Fibroblast of lung (primary cell): Measurements from ENCODE around the gene FLNA. TPM values are rescaled to one million over a fixed set of nuclear protein-coding genes. Genes with fewer than 3 reads are reported as not detected.

Experiments
- DNase-seq, 2 donors: peaks; one replicate each; pipeline versions ENCODE4 v3.0.0 to v3.0.0-alpha.2; 2010; ENCODE audit warnings: low read depth in 2 of 2
- H2AFZ ChIP-seq: 2 replicates; pipeline ENCODE4 v1.5.1; 2012; ENCODE audit warnings: low read length, control low read depth, inconsistent platforms
- H3K27ac ChIP-seq: 2 replicates; pipeline ENCODE4 v1.5.1; 2011; ENCODE audit warnings: low read length, control low read depth; ENCODE audit not compliant: insufficient read depth
- H3K27me3 ChIP-seq: 2 replicates; pipeline ENCODE4 v1.5.1; 2011; ENCODE audit warnings: mild to moderate bottlenecking, low read length; ENCODE audit not compliant: control insufficient read depth, insufficient read depth
- H3K36me3 ChIP-seq: 2 replicates; pipeline ENCODE4 v1.5.1; 2011; ENCODE audit warnings: low read length; ENCODE audit not compliant: control insufficient read depth, insufficient read depth
- H3K4me1 ChIP-seq: 2 replicates; pipeline ENCODE4 v1.5.1; 2011; ENCODE audit warnings: low read length; ENCODE audit not compliant: control insufficient read depth, insufficient read depth; ENCODE audit errors: extremely low read depth
- H3K4me2 ChIP-seq: 2 replicates; pipeline ENCODE4 v1.5.1; 2011; ENCODE audit warnings: low read length, control low read depth; ENCODE audit not compliant: insufficient read depth; ENCODE audit errors: extremely low read depth
- H3K4me3 ChIP-seq, 4 experiments: fragments of 200-600 bp in 1 of 4; sonication (generic) in 1 of 4; replicated peaks in 1 of 4; 2 replicates each; pipeline ENCODE4 v1.5.1; 2011 to 2016; ENCODE audit warnings: low read length in 4 of 4, low read depth in 3 of 4, mild to moderate bottlenecking in 3 of 4, control low read depth in 2 of 4, inconsistent platforms in 1 of 4, mixed read lengths in 1 of 4; ENCODE audit not compliant: insufficient read depth in 1 of 4; ENCODE audit errors: control extremely low read depth in 1 of 4
- H3K79me2 ChIP-seq: 2 replicates; pipeline ENCODE4 v1.5.1; 2012; ENCODE audit warnings: mild to moderate bottlenecking, low read length, inconsistent platforms; ENCODE audit not compliant: control insufficient read depth, insufficient read depth
- H3K9ac ChIP-seq: 2 replicates; pipeline ENCODE4 v1.5.1; 2011; ENCODE audit warnings: mild to moderate bottlenecking, low read length, control low read depth; ENCODE audit not compliant: insufficient read depth
- H3K9me3 ChIP-seq: 2 replicates; pipeline ENCODE4 v1.5.1; 2012; ENCODE audit warnings: low read depth, low read length; ENCODE audit not compliant: control insufficient read depth, insufficient read depth
- H4K20me1 ChIP-seq: 2 replicates; pipeline ENCODE4 v1.5.1; 2011; ENCODE audit warnings: low read length; ENCODE audit not compliant: control insufficient read depth, insufficient read depth; ENCODE audit errors: extremely low read depth
- EZH2 ChIP-seq: IDR thresholded peaks from 2 replicates; pipeline ENCODE4 v1.5.1; 2012; ENCODE audit warnings: low read length, control low read depth, mild to moderate bottlenecking; ENCODE audit errors: missing control alignments
- polyA plus RNA-seq, 2 donors: library from polyadenylated mRNA; depleted of rRNA in 1 of 2; stranded (reverse) in 1 of 2; unstranded in 1 of 2; fragments of >200 nt; gene quantifications; 2 replicates each; pipeline ENCODE4 v1.2.1, GENCODE V29; 2011 to 2012; ENCODE audit warnings: missing spikeins in 1 of 2
- total RNA-seq: library from RNA; depleted of rRNA; stranded (reverse); fragments of >200 nt; gene quantifications from 2 replicates; pipeline ENCODE4 v1.2.1, GENCODE V29; 2014
- TF ChIP-seq, protein P1 (sequence below), 2 donors: IDR thresholded peaks in 1 of 2; conservative IDR thresholded peaks in 1 of 2; 1 replicate in 1 of 2; 2 replicates in 1 of 2; pipeline ENCODE4 v1.5.1; 2011 to 2012; ENCODE audit warnings: low read length in 2 of 2, control low read depth in 1 of 2, inconsistent platforms in 1 of 2, low read depth in 1 of 2, mild to moderate bottlenecking in 1 of 2

Gene FLNA
- total and polyA plus RNA-seq, 2 donors (not counting 1 experiment from before 2014, with no cell fraction given), result 799 to 2,728 TPM

DNA sequence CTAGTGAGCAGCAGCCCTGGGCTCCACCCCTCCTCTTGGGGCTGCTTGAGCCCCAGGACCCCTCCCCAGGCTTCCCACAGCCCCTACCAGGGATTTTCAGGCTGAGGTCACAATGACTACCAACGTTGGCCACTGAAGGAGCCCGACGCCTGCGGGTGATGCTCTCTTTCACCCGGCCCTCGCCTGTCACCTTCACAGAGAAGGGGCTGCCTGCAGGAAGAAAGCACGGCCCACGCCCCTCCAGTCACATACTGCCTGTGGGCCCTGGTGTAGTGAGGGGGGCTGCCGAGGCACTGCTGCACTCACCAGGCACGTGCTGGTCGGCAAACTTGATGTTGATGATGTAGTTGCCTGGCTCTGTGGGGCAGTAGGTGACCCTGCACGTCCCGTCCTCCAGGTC lies 22.0 kb downstream of the FLNA start:
- no peaks in the 10 kb centered on the region for H4K20me1 ChIP-seq
- TF ChIP-seq EZH2, result no peak
- TF ChIP-seq, protein P1, sequence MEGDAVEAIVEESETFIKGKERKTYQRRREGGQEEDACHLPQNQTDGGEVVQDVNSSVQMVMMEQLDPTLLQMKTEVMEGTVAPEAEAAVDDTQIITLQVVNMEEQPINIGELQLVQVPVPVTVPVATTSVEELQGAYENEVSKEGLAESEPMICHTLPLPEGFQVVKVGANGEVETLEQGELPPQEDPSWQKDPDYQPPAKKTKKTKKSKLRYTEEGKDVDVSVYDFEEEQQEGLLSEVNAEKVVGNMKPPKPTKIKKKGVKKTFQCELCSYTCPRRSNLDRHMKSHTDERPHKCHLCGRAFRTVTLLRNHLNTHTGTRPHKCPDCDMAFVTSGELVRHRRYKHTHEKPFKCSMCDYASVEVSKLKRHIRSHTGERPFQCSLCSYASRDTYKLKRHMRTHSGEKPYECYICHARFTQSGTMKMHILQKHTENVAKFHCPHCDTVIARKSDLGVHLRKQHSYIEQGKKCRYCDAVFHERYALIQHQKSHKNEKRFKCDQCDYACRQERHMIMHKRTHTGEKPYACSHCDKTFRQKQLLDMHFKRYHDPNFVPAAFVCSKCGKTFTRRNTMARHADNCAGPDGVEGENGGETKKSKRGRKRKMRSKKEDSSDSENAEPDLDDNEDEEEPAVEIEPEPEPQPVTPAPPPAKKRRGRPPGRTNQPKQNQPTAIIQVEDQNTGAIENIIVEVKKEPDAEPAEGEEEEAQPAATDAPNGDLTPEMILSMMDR (conservative IDR thresholded peaks at IDR 0.05 in 1 of 2, IDR thresholded peaks at IDR 0.05 in 1 of 2; ENCODE audit: low read depth in 1 of 2, low read length in 2 of 2), result no peak
- no peaks in the 10 kb centered on the region for H3K27me3 ChIP-seq
- peaks cover 26% of the 10 kb centered on the region for H3K79me2 ChIP-seq
- H3K4me3 ChIP-seq, result no peak overlapping the region
- no peaks in the 10 kb centered on the region for H3K9me3 ChIP-seq
- DNase-seq, result no peak
- H3K4me1 ChIP-seq, result no peaks in the 10 kb centered on the region
- H2AFZ ChIP-seq, result no peak overlapping the region
- H3K9ac ChIP-seq, result no peak overlapping the region
- no peak overlapping the region for H3K27ac ChIP-seq
- H3K4me2 ChIP-seq, result no peak overlapping the region
- peaks cover 70% of the 10 kb centered on the region for H3K36me3 ChIP-seq

DNA sequence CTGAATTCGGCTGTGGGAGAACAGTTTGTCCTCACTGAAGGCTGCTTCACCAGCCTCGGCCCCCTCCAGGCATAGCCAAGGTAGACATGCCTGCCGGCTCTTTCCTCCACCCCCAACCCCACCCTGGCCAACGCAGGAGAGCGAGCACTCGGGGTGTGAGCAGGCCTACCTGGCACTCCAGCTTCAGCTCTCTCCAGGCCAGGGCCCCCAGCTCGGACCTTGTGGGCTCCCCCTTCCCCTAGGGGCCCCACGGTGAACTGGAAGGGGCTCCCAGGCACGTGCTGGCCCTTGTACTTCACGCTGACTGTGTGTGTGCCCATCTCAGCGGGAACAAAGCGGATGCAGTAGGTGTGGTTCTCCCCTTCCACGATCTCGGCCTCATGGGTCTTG lies 22.4 kb downstream of the FLNA start:
- no peak overlapping the region for H3K4me2 ChIP-seq
- TF ChIP-seq, protein P1 (conservative IDR thresholded peaks at IDR 0.05 in 1 of 2, IDR thresholded peaks at IDR 0.05 in 1 of 2; ENCODE audit: low read depth in 1 of 2, low read length in 2 of 2), result no peak
- no peak for TF ChIP-seq EZH2
- H2AFZ ChIP-seq, result no peak overlapping the region
- no peak overlapping the region for H3K4me3 ChIP-seq
- no peaks in the 10 kb centered on the region for H4K20me1 ChIP-seq
- no peak for DNase-seq
- H3K27ac ChIP-seq, result no peak overlapping the region
- H3K79me2 ChIP-seq, result peaks cover 22% of the 10 kb centered on the region
- no peaks in the 10 kb centered on the region for H3K27me3 ChIP-seq
- no peaks in the 10 kb centered on the region for H3K4me1 ChIP-seq
- no peaks in the 10 kb centered on the region for H3K9me3 ChIP-seq
- no peak overlapping the region for H3K9ac ChIP-seq
- peaks cover 67% of the 10 kb centered on the region for H3K36me3 ChIP-seq

DNA sequence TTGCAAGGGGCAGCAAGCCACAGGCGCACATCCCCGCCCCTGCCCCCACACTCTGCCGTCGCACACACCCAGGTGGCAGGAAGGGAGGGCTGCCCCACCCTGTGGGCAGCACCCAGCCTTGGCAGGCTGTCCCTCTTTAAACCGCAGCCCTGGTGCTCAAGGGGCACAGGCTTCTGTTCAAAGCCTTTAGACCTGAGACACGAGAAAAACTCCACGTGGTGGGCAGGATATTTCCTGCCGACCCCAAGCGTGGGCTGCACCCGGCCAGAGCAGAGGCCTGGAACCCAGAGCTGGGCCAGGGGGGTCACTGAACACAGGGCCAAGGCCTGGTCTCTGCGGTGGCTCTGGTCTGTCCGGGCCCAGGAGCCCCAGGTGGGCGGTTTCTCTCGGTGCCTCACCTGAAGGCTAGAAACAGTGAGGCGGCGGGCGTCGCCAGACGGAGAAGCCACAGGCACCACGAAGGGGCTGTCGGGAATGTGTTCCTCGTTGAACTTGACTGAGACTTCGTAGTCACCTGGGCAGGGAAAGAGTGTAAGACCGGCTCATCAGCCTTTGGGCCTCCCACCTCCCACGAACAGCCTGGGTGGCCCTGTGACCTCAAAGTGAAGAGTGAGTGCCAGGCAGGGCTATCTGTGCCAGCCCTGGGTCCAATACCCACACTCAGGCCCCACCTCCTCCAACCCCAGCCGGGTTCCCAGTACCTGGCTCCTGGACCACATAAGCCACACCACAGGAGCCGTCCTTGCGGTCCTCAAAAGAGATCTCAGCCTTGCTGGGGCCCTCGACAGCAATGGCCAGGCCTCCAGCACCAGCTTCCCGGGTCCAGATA lies 23.0 kb downstream of the FLNA start:
- Histone ChIP-seq H4K20me1 (no peaks in the 10 kb centered on the region), H3K4me1 (no peaks in the 10 kb centered on the region), H3K79me2 (peaks cover 17% of the 10 kb centered on the region), H3K27me3 (no peaks in the 10 kb centered on the region), H3K9ac (no peak overlapping the region), H3K4me2 (no peak overlapping the region), H3K27ac (no peak overlapping the region), H3K9me3 (no peaks in the 10 kb centered on the region), H3K36me3 (peaks cover 63% of the 10 kb centered on the region), H3K4me3 (no peak overlapping the region), H2AFZ (no peak overlapping the region)
- no peak for DNase-seq
- TF ChIP-seq, protein P1 (conservative IDR thresholded peaks at IDR 0.05 in 1 of 2, IDR thresholded peaks at IDR 0.05 in 1 of 2; ENCODE audit: low read depth in 1 of 2, low read length in 2 of 2), result no peak
- TF ChIP-seq EZH2, result no peak
